CD4-positive, alpha-beta memory T cell (primary cell): ENCODE results near the gene AK5. TPM values are rescaled to one million over a fixed set of nuclear protein-coding genes. Genes with fewer than 3 reads are reported as not detected.
"Not testable (repeated sequence)": the region's sequence is repeated elsewhere in the genome, so short reads cannot be mapped to it uniquely, and the experiment has no call there.

Experiments
- CTCF ChIA-PET: fragments of 350-600 bp; sonication (Branson Sonifier 250); formaldehyde crosslinking; loops from one replicate; lab custom pipeline; 2021; ENCODE audit warnings: inconsistent platforms; ENCODE audit not compliant: partially characterized antibody; lab: Charles Lee
- POLR2A ChIA-PET: fragments of 350-600 bp; sonication (Branson Sonifier 250); formaldehyde crosslinking; loops from one replicate; lab custom pipeline; 2021; ENCODE audit not compliant: partially characterized antibody; lab: Charles Lee
- DNase-seq, 5 donors: peaks; one replicate each; pipeline versions ENCODE4 v3.0.0 to v3.0.0-alpha.2; 2020 to 2022; ENCODE audit warnings: mixed read lengths in 1 of 5
- H3K27ac ChIP-seq: one replicate; pipeline ENCODE4 v1.7.0; 2013; ENCODE audit warnings: low read depth, low read length
- H3K27me3 ChIP-seq: 2 replicates; pipeline ENCODE4 v1.7.0; 2013; ENCODE audit warnings: mild to moderate bottlenecking, low read length, moderate library complexity; ENCODE audit not compliant: insufficient read depth
- H3K36me3 ChIP-seq: 2 replicates; pipeline ENCODE4 v1.7.0; 2013; ENCODE audit warnings: mild to moderate bottlenecking, low read length, moderate library complexity; ENCODE audit not compliant: insufficient read depth
- H3K4me1 ChIP-seq: 2 replicates; pipeline ENCODE4 v1.7.0; 2013; ENCODE audit warnings: mild to moderate bottlenecking, low read length, moderate library complexity; ENCODE audit not compliant: insufficient read depth
- H3K4me3 ChIP-seq, 2 donors: one replicate each; pipeline ENCODE4 v1.7.0; 2013; ENCODE audit warnings: low read length in 2 of 2, mild to moderate bottlenecking in 1 of 2
- H3K9me3 ChIP-seq, 2 donors: one replicate each; pipeline ENCODE4 v1.7.0; 2013; ENCODE audit warnings: low read length in 2 of 2, control low read depth in 1 of 2; ENCODE audit not compliant: control insufficient read depth in 1 of 2
- H3K27ac Mint-ChIP-seq, 7 donors: one replicate each; pipeline ENCODE4 v1.8.0; 2020 to 2021; ENCODE audit warnings: mixed read lengths in 7 of 7, mild to moderate bottlenecking in 6 of 7, inconsistent platforms in 3 of 7, moderate library complexity in 3 of 7
- H3K27me3 Mint-ChIP-seq, 2 donors: one replicate each; pipeline ENCODE4 v1.8.0; 2020 to 2021; ENCODE audit warnings: mixed read lengths in 2 of 2
- H3K36me3 Mint-ChIP-seq, 2 donors: one replicate each; pipeline ENCODE4 v1.8.0; 2020 to 2021; ENCODE audit warnings: mixed read lengths in 2 of 2, inconsistent platforms in 1 of 2, mild to moderate bottlenecking in 1 of 2
- H3K4me1 Mint-ChIP-seq, 4 donors: one replicate each; pipeline ENCODE4 v1.8.0; 2020 to 2021; ENCODE audit warnings: mixed read lengths in 4 of 4, mild to moderate bottlenecking in 1 of 4
- H3K4me3 Mint-ChIP-seq, 8 donors: one replicate each; pipeline ENCODE4 v1.8.0; 2020 to 2021; ENCODE audit warnings: mixed read lengths in 8 of 8, mild to moderate bottlenecking in 7 of 8, moderate library complexity in 6 of 8, inconsistent platforms in 3 of 8
- H3K9me3 Mint-ChIP-seq, 8 donors: one replicate each; pipeline ENCODE4 v1.8.0; 2020 to 2021; ENCODE audit warnings: mixed read lengths in 8 of 8, mild to moderate bottlenecking in 5 of 8, inconsistent platforms in 3 of 8, moderate library complexity in 1 of 8
- intact Hi-C: fragments of 100-400 bp; cut with micrococcal nuclease; formaldehyde crosslinking; loops from one replicate; pipeline ENCODE4 v1.15.1; 2023
- polyA plus RNA-seq, 2 donors: library from polyadenylated mRNA; unstranded; fragments of 300-500 nt; fragmentation: Illumina TruSeq; gene quantifications; one replicate each; pipeline ENCODE4 v1.2.3, GENCODE V29; 2021
- total RNA-seq, 2 experiments: library from RNA; stranded (reverse); gene quantifications; one replicate each; pipeline ENCODE4 v1.2.3, GENCODE V29; 2021

AK5 gene
- total and polyA plus RNA-seq, 4 experiments from 2014 or later = 17.0 to 25.5 (median 19.3) TPM

DNA sequence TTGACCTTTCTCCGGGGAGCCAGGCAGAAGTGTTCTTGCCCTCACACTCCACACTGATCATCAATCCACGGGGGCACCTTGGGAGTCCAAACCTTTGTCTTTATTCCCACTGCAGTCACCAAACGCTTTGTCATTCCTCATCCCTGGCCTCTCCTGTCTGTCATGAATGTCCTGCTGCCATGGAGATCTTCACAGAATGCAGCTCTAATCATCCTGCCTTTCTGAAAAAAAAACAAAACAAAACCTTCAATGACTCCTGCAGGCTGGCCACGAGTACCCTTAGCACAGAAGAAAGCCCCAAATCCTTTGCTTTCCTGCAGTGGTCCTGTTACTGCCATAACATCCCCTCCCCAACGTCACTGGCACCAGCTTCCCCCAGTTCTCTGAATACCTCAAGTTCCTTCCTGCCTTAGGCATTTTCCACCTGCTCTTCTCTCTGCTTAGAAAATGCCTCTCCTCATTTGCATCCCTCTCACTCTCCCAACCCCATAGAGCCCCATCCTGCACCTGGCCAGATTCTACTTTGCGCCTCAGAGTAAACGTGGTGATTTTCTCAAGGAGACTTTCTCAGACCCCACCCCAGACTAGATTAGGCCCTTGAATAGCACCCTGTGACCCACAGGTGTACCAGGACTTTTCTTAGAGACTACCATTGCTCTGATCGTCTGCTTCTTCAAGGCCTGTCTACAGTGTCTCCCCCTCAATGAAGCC lies 131.2 kb downstream of the AK5 start:
- ChIA-PET POLR2A (no interaction called here), CTCF (no interaction called here)
- peaks cover 0 to 10% (median 5%) of the 10 kb centered on the region in 8 donors for H3K9me3 Mint-ChIP-seq
- H3K4me3 ChIP-seq = no peak overlapping the region
- H3K27me3 ChIP-seq = peaks cover 9% of the 10 kb centered on the region
- intact Hi-C loops = no loop called here
- H3K4me1 ChIP-seq = peaks cover 17% of the 10 kb centered on the region
- peaks cover 15 to 21% (median 18%) of the 10 kb centered on the region in 4 donors for H3K4me1 Mint-ChIP-seq
- H3K27ac ChIP-seq = no peak overlapping the region
- peak overlapping the region in 5 of 8 donors; percentile 22 to 72 (median 49) for H3K4me3 Mint-ChIP-seq
- H3K27me3 Mint-ChIP-seq = peaks cover 5 to 9% of the 10 kb centered on the region in 2 donors
- H3K36me3 ChIP-seq = no peaks in the 10 kb centered on the region
- no peaks in the 10 kb centered on the region for H3K9me3 ChIP-seq
- H3K27ac Mint-ChIP-seq = peak overlapping the region in 2 of 7 donors; percentile 13 to 33
- DNase-seq = no peak
- H3K36me3 Mint-ChIP-seq = peaks cover 3 to 36% of the 10 kb centered on the region in 2 donors

DNA sequence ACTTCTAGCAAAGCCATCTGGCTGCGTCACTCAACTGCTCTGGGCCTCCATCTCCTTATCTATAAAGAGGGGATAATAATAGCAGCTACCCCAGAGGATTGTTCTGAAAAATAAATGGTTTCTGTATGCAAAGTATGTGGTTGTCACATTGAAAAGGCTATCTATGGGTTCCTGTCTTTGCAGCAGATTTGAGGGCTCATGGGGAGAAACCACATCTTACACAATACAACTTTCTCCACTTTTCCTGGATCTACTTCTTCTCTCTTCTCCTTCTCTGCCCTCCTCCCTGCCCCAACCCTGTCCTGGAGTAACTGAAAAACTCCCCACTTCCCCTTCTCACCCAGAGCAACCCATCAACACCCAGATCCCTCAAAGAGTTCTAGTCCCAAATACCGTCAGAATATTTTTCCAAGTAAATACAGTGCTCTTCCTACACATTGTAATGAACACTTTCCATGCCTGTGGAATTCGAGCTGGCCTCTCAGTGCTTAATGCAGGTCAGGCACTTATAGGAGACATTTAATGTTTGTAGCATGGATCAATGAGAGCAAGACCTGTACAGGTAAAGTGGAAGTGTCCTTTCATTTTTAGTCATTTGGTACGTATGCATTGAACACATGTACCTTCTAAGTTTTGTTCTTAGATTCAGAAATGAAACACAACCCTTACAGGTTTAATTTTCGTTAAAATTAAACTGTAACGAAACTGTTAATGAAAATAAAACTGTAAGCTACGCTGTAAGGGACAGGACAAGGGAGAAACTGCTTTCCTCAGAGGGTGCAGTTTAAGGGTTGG lies 131.9 kb downstream of the AK5 start:
- Mint-ChIP-seq H3K27ac (peak overlapping the region in 3 of 7 donors; percentile 5 to 71 (median 33)), H3K36me3 (peaks cover 6 to 42% of the 10 kb centered on the region in 2 donors)

DNA sequence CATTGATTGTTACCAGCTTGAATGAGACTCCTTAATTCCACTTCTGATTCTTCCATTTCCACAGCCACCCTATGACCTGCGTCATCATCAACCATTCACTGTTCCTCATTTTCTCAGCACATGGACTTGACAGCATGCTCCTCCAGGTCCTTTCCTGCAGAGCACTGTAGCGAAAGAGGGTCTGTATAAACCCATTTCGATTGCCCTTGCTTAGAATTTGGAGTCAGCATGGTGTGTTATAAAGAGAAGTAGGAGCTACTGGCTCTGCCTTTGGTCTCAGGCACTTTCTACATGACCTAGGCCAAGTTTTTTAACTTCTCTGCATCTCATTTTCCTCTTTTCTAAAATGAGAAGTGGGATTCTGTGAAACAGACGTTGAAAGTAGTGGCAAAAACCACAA lies 133.8 kb downstream of the AK5 start:
- intact Hi-C loops = no loop called here
- H3K27ac Mint-ChIP-seq = no peak overlapping the region

More for the DNA sequence above, 131.9 kb downstream of the AK5 start:
- ChIA-PET CTCF (interaction anchor here (1.2 to 1.6 kb wide), 2 partner anchors 8 to 13 kb away, joined by 3 to 4 read pairs; no protein-coding TSS in a partner anchor), POLR2A (interaction anchor here (0.6 to 2.0 kb wide), 2 partner anchors 17 to 21 kb away, joined by 3 to 4 read pairs; no protein-coding TSS in a partner anchor)
- DNase-seq = no peak
- Histone ChIP-seq H3K27ac (no peak overlapping the region), H3K4me3 (no peak overlapping the region), H3K9me3 (no peaks in the 10 kb centered on the region), H3K4me1 (peaks cover 17% of the 10 kb centered on the region), H3K27me3 (peaks cover 9% of the 10 kb centered on the region), H3K36me3 (no peaks in the 10 kb centered on the region)
- Mint-ChIP-seq H3K27me3 (peaks cover 5 to 9% of the 10 kb centered on the region in 2 donors), H3K9me3 (peaks cover 0 to 9% (median 6%) of the 10 kb centered on the region in 8 donors), H3K4me1 (peaks cover 16 to 23% (median 20%) of the 10 kb centered on the region in 4 donors), H3K4me3 (peak overlapping the region in 7 of 8 donors; percentile 22 to 72 (median 49))
- intact Hi-C loops = no loop called here

DNA sequence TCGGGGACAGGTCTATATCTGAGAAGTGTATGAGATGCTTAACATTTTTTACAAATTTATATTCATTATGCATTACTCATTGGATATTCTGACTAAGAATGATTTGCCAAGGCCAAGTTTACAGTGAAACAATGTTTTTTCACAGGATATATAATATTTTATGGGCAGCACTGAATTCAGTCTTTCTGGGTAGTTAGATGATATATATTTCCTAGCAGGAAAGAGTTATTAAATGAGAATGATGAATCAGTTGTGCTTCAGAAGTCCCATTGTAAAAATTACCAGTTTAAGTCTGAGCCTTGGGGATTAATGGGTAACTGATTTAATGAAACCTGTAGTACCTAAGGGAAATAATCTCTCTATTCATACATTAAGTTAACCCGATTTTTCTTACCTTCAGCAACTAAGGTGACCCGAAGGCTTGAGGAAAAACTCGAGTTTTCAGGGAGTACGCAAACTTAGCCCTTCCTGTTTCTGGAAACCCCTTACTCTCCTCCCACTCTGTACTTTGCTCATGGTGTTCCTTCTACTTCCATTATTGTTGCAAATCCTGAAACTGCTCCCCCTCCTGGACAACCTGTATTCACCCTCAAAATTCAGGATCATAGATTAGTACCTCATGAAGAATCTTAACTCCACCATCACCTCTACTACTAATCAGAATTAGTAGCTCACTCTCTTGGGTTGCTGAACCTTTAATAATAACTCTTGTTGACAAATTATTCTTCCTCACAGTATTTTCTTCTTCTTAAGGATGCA lies 135.1 kb downstream of the AK5 start:
- Mint-ChIP-seq H3K27ac (no peak overlapping the region), H3K9me3 (peaks cover 0 to 3% (median under 1%) of the 10 kb centered on the region in 8 donors), H3K36me3 (peaks cover 6 to 42% of the 10 kb centered on the region in 2 donors), H3K4me1 (peaks cover 34 to 52% (median 47%) of the 10 kb centered on the region in 4 donors), H3K27me3 (peaks cover 5 to 9% of the 10 kb centered on the region in 2 donors), H3K4me3 (no peak overlapping the region)
- no peaks in the 10 kb centered on the region for H3K9me3 ChIP-seq
- H3K36me3 ChIP-seq = no peaks in the 10 kb centered on the region
- intact Hi-C loops = no loop called here
- no peak for DNase-seq
- H3K4me3 ChIP-seq = no peak overlapping the region
- no peak overlapping the region for H3K27ac ChIP-seq
- H3K4me1 ChIP-seq = peaks cover 41% of the 10 kb centered on the region
- ChIA-PET CTCF (no interaction called here), POLR2A (no interaction called here)
- peaks cover 9% of the 10 kb centered on the region for H3K27me3 ChIP-seq

More for the DNA sequence above, 133.8 kb downstream of the AK5 start:
- no peak for DNase-seq
- Mint-ChIP-seq H3K9me3 (peaks cover 0 to 3% (median under 1%) of the 10 kb centered on the region in 8 donors), H3K27me3 (peaks cover 5 to 9% of the 10 kb centered on the region in 2 donors), H3K36me3 (peaks cover 6 to 46% of the 10 kb centered on the region in 2 donors), H3K4me3 (no peak overlapping the region), H3K4me1 (peaks cover 24 to 39% (median 35%) of the 10 kb centered on the region in 4 donors)
- H3K36me3 ChIP-seq = no peaks in the 10 kb centered on the region
- peaks cover 9% of the 10 kb centered on the region for H3K27me3 ChIP-seq
- no peak overlapping the region for H3K27ac ChIP-seq
- peaks cover 28% of the 10 kb centered on the region for H3K4me1 ChIP-seq
- CTCF ChIA-PET = interaction anchor here (0.7 to 1.6 kb wide), 3 partner anchors 15 to 118 kb away, joined by 3 to 4 read pairs (median 4); no protein-coding TSS in a partner anchor
- POLR2A ChIA-PET = interaction anchor here (2.0 kb wide), 1 partner anchor 15 kb away, joined by 4 read pairs; no protein-coding TSS in a partner anchor
- no peaks in the 10 kb centered on the region for H3K9me3 ChIP-seq
- H3K4me3 ChIP-seq = no peak overlapping the region

DNA sequence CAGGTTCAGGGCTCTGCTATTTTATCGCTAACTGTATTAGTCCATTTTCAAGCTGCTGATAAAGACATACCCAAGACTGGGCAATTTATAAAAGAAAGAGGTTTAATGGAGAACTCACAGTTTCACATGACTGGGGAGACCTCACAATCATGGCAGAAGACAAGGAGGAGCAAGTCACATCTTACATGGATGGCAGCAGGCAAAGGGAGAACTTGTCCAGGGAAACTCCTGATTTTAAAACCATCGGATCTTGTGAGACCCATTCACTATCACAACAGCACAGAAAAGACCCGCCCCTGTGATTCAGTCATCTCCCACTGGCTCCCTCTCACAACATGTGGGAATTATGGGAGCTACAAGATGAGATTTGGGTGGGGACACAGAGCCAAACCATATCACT lies 136.2 kb downstream of the AK5 start:
- H3K27me3 Mint-ChIP-seq, intact Hi-C loops, H3K4me3 Mint-ChIP-seq, H3K9me3 ChIP-seq, DNase-seq, H3K9me3 Mint-ChIP-seq, H3K4me3 ChIP-seq, H3K36me3 ChIP-seq, H3K27me3 ChIP-seq, H3K27ac Mint-ChIP-seq, H3K27ac ChIP-seq: not testable (repeated sequence)
- peaks cover 3 to 32% of the 10 kb centered on the region in 2 donors for H3K36me3 Mint-ChIP-seq
- ChIA-PET CTCF (interaction anchor here (0.6 kb wide), 1 partner anchor 115 kb away, joined by 4 read pairs; no protein-coding TSS in a partner anchor), POLR2A (interaction anchor here (2.5 kb wide), 1 partner anchor 14 kb away, joined by 7 read pairs; no protein-coding TSS in a partner anchor)
- H3K4me1 ChIP-seq = peaks cover 41% of the 10 kb centered on the region
- H3K4me1 Mint-ChIP-seq = peaks cover 37 to 52% (median 49%) of the 10 kb centered on the region in 4 donors

DNA sequence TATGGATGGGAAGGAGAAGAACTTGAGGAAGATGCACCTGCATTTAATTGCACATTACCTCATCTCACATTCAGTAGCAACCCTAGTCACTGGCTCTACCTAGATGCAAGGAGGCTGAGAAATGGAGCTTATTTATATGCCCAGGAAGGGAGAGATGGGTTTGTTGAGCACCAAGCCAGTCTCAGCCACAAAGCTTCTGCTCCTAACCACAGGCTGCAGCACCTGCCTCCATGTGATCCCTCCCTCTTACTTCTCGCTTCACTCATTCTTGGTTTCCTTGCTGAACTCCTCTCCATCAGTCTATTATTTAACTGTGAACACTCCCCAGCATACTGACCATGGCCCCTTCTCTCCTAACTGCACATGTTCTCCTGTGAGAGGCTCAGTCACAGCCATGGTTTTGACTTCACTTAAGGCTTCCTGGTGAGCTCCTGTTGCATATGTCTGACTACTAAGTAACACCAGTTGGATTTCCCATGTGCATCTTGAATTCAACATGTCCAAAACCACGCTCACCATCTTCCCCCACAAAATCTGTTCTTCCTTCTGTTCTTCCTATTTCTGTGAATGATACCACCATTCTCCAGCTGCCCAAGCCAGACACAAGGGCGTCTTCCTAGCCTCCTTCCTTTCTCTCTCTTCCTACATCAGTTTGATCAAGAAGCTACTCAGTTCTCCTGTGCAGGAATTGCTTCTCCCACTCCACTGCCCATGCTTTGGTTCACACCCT lies 139.8 kb downstream of the AK5 start:
- Mint-ChIP-seq H3K27ac (peak overlapping the region; percentile 15 to 84 (median 70)), H3K36me3 (peaks cover 9 to 47% of the 10 kb centered on the region in 2 donors), H3K4me1 (peaks cover 36 to 61% (median 47%) of the 10 kb centered on the region in 4 donors), H3K4me3 (peak overlapping the region in 7 of 8 donors; percentile 60 to 78 (median 69)), H3K9me3 (peaks cover 0 to 23% (median 14%) of the 10 kb centered on the region in 8 donors), H3K27me3 (no peaks in the 10 kb centered on the region)
- intact Hi-C loops = loop anchor here (1.0 to 5.0 kb wide), 2 partner anchors 10 to 44 kb away; no protein-coding TSS in a partner anchor
- Histone ChIP-seq H3K9me3 (no peaks in the 10 kb centered on the region), H3K36me3 (no peaks in the 10 kb centered on the region), H3K4me1 (peaks cover 28% of the 10 kb centered on the region), H3K27ac (no peak overlapping the region), H3K27me3 (no peaks in the 10 kb centered on the region), H3K4me3 (no peak overlapping the region)
- ChIA-PET POLR2A (interaction anchor here (0.6 to 2.5 kb wide), 5 partner anchors 10 to 141 kb away, joined by 3 to 27 read pairs (median 5); no protein-coding TSS in a partner anchor), CTCF (interaction anchor here (0.7 to 1.7 kb wide), 6 partner anchors 8 to 260 kb away, joined by 3 to 14 read pairs (median 4); no protein-coding TSS in a partner anchor)
- peak in 4 of 5 donors; percentile 29 to 46 (median 39) for DNase-seq
